Sigmoid colon (tissue), 3 donors: Measurements from ENCODE around the gene SLC22A4.

Source experiments
- CTCF ChIP-seq, 4 experiments: fragments of 450-650 bp in 3 of 4; fragments of 200-600 bp in 1 of 4; IDR thresholded peaks; one replicate each; pipeline ENCODE4 v1.5.1; 2016 to 2019; ENCODE audit warnings: antibody characterized with exemption in 4 of 4, mild to moderate bottlenecking in 3 of 4, moderate library complexity in 2 of 4
- POLR2A ChIP-seq, 2 donors: fragments of 450-650 bp; IDR thresholded peaks; one replicate each; pipeline ENCODE4 v1.6.1; 2016; ENCODE audit warnings: antibody characterized with exemption in 2 of 2, mild to moderate bottlenecking in 2 of 2, moderate library complexity in 2 of 2

GRCh38 chr5:132301344-132302271 lies 7.4 kb downstream of the SLC22A4 start:
- TF ChIP-seq CTCF (IDR thresholded peaks at IDR 0.05) (no peak), POLR2A (IDR thresholded peaks at IDR 0.05) (no peak)
